ENCODE results near the gene C1orf174.

The C1orf174 gene

DNA sequence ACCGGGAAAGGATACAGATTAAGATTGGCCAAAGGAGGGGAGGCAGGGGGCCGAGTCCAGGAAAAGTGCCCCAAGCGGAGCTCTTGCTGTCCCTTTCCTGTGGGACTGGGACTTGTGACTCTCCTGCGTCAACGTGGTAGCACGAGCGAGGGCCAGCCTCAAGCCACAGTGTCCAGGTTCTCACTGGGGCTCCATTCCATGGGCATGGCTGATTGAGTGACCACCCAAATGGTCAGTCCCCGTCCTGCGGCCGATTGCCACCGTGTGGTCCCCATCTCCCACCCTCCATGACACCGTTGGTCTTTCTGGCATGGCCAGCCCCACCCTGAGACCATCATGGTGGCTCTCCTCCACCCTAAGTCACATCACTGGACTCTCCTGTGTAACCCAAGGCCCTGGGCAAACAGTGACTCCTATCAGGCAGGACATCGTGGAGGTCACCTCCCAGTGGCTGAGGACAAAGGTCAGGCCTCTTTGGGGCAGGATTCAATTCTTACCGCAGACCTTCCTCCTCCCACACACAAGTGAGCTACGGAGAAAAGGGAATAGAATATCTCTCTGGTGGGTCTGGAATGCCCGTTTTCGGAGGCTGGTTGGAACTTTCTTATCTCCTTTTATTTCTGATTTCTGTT, 8.9 kb upstream of the C1orf174 start:
- DNase-seq = no peak

DNA sequence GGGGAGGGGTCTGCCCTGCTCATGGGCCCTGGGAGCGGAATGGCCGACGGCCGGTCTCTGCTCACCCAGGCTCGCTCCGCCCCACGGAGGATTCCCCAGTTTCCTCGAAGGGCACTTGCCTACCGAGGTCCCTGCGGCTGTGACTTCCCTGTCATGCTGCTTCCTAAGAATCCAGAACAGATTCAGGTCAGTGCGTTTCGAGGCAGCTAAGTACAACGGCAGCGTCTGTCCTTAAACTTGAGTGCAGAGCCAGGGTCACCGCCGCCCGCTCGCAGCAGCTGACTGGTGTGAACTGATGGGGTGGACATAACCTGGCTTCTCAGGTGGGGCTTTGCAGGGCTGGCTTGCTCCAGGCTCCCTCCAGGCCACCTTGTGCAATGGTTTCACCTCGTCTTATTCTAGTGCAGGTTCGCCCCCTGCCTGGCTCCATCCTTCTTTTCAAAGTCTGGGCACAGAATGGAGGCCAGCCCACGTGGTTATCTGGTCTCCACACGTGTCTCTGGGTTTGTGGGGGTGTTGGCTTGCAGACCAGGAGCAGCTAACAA, 7.6 kb upstream of the C1orf174 start:
- DNase-seq = no peak

DNA sequence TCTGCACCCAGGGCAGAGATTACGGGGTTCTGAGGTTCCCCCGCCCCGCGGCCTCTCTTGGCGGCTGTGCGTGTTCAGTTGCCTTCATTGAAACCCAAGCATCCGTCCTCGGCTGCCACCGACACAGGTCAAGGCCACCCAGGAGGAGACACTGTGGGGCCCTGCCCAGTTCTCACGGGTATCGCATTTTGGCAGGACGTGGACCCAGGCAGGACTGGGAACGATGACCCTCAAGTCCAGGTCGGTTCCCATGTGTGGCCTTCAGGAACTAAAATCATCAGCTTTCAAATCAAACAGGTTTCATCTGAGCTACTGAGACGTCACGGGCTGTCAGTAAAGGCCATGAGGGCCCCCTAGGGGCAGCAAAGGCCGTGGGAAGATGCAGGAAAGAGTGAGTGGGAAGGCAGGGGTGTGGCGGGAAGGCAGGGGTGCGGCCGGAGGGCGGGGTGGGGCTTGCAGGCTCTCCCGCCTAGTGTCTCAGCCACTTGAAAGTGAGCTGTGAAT, 7.0 kb upstream of the C1orf174 start:
- DNase-seq = peak; percentile 35

DNA sequence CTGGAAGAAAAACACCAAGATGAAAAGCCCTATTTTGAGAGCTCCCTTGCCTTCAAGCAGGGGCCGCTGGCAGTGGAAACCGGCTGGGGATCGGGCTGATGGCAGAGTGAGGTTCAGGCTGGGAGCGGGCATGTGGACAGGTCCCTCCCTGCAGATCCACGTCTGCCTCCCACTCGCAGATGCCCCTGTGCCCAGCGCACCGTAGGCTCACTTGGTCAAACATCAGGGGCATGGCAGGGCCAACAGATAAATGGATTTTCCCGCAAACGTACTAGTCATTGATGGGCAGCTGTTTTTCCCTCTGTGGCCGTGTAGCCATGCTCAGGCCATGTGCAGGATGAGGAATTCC, 6.6 kb upstream of the C1orf174 start:
- DNase-seq = no peak

DNA sequence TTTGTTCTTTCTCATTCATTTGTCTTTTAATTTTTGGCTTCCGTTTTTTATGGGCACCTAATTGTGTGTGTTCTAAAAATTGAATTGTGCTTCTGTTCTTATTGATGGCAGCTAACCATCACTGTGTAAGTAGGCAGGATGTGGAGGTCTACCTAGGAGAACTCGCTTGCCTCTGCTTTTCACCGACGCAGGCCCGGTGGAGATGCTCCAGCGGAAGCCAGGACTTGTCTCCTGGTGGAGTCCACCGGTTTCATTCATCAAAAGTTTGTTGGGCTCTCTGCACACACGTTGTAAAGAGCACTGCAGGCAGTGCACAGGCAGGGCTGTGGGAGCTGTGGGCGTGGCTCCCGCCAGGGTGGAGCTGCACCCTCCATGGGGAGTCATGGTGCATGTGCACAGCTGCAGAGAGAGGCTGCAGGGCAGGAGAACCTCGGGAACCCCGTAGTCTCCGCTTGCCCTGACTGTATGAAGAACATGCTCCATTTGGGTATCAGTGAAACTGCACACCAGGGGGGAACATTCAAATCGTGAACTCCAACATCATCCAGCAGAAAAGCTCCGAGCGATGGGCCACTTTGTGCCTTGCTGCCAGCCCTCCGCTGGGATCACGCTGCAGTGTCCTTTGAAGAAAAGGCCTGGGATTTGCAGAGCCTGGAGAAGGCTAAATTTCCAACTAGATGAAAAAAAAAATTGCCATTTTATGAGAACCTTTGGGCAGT, 6.0 kb upstream of the C1orf174 start:
- no peak for DNase-seq

DNA sequence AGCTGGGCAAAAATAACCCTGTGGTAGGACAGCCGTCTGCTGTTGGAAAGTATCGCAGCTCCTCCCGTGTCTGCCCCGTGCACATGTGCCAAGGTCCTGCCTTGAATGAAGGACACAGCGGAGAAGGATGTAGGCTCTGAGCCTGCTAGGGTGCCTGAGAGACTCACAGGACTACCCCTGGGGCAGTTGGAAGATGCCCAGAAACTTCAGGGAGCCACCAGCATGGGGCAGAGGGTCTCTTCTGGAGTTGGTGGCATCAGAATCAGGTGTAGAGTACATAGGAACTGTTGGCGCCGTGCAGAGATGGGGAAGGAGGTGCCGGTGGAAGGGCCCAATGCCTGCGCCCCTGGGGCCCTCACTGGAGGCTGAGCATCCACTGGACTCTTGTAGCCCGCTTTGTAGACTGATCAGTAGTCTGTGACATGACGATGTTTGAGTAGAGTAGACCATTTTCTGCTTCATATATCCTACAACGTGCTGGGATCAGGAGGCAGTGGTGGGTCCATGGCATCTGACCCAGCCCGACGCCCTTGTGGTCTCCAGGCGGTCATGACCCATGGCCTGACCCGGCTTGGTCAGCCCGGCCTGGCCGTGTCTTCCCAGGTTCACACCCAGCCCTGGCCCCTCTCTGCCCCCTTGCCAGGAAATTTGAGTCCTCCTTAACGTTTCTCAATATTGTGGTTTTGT, 5.3 kb upstream of the C1orf174 start:
- no peak for DNase-seq

DNA sequence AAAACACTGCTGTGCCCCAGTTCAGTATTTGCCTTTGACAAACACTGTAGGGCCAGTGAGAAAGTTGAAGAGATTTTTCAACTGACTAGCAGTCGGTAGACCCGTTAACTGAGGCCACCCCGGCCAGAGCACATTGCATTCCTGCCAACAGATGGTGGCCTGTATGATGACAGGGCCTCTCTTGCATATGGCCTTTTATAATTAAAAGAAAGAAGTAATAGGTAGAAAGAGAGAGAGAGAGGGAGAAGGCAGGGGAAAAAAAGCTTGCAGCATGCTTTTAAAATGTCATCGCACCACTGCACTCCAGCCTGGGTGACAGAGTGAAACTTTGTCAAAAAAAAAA, 4.7 kb upstream of the C1orf174 start:
- no peak for DNase-seq

DNA sequence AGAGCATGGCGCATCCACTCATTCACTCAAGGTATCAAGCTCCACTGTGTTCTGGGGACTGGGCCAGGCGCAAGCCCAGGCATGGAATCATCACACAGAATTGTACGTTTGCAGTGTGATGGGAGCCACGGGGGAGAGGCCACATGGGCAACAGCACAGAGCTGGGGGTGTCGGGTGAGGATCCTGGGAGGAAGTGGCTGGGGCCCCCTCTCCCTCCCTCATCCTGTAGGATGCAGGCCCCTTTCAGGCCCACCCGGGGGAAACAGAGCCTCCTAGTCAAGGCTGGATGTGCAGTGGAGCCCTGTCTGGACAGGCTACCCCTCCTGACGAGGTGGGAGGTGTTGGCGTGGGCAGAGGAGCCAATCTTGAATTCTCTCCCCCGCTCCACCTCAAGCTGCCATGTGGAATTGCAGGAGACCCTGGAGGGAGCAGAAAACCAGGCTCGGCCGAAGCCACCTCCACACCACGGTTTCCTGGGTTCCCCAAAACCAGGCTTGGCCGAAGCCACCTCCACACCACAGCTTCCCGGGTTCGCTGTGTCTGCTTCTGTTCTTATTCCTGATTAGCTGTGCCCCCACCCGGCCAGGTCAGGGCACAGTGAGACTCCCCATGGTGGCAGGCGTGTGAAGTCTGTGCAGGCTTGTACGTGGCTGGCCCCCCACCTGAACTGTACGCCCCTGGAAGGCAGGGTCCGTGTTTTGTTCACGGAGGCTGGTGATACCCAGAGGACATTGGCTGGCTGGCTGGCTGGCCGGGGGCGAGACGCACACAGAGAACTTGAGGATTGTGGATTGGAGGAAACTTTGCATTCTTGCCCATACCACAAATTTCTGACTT, 4.2 kb upstream of the C1orf174 start:
- DNase-seq = no peak

DNA sequence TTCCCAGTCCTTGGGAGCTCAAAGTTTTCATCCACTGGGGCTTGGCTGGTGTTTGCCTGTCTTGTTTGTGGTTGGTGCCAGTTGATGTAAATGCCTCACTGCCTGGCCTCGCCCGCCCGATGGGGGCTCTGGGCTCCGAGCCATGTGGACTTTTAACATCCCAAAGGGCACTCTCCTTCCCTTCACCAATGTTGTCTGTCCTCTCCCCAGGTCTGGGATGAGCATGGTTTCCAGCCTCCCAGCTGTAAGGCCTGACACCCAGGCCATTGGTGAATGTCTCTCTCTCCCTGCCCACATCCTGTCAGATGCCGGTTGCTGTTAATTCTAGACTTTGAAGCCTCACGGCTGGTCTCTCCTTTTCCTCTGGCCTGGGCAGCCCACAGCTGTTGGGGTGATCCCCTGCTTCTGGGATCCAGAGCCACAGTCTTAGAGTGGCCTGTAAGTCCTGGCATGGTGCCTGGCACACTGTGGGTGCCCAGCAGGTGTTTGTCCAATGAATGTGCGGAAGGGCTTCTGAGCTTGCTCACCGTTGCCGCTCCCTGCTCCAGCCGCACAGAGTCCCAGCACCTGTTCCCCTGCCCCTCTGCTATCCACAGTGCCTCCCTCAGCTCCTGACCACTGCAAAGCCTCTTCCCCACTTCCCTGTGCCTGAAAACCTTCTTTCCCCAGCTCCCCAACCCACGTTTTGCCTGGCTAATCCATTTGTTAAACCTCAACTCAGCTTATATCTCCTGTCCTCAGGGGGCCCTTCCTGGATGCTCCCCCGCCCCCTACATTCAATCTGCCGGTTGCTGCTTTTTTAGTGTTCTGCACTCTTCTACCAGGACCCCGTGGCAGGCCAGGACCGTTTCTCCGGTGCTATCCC, 3.3 kb upstream of the C1orf174 start:
- DNase-seq = peak; percentile 8

DNA sequence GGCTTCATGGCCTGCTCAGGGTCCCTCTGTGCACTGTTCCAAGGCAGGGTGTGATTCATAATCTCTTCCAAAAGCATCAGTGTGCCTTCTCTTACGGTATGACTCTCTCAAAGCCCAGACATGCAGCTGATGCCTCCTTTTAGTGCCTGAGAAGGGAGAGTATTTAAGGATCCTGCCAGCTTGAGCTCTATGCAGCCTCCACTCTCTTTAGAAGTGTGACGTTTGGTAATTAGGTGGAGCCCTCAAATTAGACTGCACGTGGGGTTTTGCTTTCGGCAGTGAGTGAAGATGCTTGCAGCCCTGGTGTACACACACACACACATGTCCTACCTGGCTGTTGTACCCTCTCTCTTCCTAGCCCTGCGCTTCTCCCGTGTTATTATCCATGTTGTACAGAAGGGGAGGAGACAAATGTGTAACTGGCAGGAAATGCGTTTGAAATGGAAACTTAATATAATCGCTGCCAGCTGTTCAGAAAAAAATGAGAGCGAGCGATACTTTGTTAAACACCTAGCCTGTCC, 2.6 kb upstream of the C1orf174 start:
- peak; percentile 27 for DNase-seq

DNA sequence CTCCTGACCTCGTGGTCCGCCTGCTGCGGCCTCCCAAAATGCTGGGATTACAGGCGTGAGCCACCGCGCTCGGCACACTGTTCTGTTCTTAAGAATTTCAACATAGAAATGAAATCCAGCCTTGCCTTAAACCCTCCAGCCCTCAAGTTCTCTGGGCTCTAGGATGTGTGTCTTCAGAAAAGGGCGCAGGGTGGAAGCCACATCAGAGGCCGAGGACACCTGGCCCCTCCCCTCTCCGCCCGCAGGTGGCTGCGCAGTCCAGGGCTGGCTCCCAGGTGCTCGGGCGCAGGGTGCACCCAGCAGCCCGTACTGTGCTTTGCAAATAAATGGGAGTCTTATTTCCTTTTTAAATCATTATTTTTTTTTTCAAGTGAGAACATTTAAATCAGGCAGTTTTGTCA, 2.0 kb upstream of the C1orf174 start:
- DNase-seq = peak; percentile 20

DNA sequence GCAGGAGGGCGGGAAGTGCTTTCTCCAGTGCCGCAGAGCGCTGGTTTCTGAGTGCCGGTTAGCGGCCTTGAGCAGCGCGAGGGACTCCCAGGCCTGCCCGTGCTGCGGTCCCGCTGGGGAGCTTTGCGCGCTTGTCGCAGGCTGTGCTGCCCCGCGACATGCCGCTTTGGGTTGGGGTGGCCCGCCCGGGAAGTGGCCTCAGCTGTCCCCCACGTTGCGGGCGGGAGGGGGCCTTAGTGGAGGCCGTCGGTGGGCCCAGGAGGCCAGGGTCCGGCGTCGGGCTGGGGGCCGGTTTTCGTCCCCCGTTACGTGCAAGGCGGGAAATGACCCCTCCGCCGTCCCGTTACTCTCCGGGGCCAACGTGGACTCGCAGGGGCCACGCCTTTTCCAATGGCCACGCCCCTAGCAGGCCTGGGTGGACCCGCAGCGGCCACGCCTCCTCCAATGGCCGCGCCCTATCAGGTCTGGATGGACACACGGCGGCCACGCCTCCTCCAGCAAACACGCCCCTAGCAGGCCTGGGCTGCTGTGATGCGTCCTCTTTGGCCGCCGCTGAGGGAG, 977 bp upstream of the C1orf174 start:
- DNase-seq = peak; percentile 89

DNA sequence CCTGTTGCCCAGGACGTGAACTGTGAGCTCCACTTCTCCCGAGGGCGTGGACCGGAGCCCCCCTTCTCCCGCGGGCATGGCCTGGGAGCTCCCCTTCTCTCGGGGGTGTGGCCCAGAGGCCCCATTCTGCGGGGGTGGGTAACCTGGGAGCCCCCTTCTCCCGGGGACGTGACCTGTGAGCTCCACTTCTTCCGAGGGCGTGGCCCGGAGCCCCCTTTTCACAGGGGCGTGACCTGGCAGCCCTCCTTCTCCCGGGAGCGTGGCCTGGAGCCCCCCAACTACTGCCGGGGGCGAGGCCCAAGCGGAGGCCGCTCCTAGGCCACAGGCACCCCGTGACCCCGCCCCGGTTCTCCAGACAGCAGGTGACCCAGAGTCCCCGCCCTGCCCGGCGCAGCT, 320 bp downstream of the C1orf174 start:
- peak; percentile 29 for DNase-seq

DNA sequence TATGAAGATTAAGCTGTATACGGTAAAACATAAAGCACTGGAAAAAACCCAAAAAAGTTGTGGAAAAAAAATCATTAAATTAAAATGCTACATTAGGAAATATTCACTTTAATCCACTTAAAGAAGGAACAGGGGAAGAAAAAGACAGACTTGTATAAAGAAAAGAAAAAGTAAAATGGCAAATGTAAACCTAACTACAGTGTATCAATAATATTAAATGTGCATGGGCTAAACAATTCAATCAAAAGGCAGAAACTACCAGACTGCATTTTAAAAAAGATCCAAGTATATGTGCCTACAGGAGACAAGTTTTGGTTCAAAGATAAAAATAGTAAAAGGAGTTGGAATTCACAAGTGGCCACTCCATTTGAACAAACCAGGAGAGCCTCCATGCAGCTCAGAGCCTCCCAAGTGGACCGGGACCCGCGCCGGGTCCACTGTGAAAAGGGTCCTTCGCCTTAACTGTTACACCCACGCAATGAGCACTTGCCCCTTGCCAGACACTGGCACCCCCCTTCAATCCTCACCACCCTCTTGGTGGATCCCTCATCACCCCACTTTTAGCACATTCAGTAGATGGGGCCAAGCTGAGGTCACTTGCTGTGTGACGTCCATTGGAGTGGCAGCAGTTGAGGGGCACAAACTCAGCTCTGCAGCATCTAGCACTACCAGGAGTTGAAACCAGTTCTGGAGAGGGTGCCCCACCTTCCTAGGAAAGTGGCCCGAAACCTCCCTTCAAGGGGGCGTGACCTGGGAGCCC, 898 bp downstream of the C1orf174 start:
- no peak for DNase-seq

DNA sequence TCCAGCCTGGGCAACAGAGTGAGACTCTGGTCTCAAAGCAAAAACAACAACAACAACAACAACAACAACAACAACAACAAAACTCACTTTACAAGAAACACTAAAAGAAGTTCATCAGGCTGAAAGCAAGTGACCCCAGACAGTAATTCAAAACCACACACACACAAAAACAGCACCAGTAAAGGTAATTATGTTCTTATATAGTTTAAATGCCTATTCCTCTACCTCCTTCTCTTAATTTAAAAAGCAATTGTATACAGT, 1.7 kb downstream of the C1orf174 start:
- DNase-seq = no peak

DNA sequence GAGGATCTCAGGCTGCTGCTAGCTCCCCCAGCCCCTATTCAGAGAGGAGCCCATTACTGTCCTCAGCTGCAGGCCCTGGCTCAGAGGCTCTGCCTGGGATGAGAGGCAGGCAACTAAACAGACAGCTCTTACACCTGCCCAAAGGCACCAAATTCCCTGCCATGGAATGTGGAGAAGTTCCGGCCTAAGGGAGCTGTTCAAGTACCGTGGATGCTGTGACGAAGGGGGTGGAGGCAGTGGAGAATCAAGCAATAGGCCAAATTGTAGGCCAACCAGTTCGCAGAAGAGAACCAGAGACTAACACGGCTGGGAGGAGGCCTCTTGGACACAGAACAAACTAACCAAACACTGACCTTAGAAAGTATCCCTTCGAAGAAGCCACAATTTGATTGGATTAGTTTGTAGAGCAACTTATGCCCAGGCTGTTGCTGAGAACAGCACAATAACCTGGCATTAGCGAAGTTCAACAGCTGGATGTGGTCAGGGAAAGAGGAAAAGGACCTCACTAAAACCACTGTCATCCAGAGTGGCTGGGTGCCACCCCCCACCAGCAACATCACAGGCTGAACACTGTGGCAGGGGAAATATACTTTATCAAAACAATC, 3.6 kb downstream of the C1orf174 start:
- no peak for DNase-seq

DNA sequence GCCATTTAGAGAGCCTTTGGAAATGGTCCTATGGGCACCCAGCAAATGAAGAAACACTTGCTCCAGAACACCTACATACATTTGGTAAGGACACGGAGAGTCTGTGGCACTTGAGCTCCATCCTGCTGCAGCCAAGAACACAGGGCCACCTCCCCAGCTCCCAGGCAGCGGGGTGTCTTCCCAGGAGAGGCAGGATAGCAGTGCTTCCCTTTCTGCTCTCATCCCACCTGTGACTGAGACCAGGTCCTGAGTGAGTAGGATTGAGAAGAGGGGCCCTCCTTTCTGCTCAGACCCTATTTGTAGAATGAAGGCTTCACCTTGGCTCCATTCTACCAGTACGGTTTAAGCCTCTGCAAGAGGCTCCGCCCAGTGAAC, 4.1 kb downstream of the C1orf174 start:
- DNase-seq = no peak

DNA sequence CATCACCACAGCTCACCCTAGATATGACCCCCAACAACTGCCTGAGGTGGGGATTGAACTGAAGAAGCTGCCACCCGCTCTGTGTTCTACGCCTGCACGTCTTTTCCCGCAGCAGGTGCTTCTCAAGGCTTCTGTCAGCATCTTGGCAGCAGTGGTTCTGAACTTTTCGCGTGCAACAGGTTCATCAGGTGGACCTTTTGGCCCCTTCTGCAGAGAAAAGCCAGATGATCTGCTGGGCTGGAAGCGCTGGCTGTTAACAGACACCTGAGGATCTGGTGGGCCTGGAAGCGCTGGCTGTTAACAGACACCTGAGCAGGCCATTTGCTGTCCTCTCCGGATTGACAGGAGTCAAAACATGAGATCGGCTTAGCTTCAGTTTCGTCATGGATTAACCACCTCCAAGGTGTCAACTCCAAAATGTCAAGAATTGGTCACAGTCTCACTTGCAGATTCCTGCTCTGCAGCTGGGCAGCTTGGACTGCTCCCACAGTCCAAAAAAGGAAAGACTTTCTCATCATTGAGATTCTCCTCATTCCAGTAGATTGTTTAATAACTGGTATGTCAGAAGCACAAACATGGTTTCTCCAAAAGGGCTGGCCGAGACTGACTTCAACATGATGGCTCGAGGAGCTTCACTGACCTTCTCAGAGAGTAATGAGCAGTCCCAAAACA, 4.7 kb downstream of the C1orf174 start:
- DNase-seq = no peak

DNA sequence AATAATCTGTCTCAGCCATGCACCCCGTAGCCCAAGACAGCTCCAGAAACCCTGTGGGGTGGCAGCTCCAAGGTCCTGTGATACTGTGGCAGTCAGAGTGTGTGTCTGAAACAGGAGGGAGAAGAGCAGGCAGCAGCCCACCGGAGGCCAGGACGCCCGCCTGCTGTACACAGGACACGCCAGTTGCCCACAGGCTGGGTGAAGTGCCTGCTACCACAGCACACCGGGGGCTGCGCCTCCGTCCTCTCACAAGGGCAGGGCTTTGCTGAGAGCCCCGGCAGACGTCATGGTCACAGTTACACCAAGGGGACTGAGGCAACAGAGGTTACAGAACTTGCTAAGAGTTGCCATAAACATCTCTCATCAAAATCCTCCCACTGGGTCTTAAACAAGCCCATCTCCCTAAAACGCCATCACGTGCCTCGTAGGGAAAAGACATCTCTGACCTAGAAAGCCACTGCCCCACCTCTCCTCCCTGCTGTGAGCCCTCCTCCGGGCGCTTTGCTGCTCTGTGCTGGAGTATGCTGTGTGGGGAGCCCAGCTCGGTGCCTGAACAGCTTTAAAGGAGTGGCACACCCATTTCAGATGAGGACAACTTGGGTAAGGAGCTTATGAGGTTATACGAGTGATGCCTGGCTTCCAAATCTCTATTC, 5.3 kb downstream of the C1orf174 start:
- no peak for DNase-seq

DNA sequence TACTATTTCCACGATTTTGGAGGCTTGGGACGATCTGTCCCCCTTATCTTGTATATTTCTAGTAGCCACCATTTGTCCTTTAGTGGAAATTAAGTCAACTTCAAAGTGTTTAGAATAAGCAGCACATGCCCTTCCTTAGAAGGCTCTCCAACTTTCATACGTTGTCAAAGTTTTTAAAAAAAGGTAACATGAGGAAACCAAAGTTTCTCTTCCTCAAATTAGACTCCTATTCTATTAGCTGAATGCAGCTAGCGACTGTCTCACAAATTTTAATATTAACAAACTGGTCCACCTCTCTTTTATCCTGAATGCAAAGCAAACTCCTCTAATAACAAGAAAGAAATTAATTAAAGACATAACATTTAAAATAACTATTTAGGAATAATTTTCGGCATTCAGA, 6.9 kb downstream of the C1orf174 start:
- no peak for DNase-seq

Measured in stimulated activated CD4-positive, alpha-beta T cell treated with anti-CD3 and anti-CD28 coated beads, Interleukin-4, amount 100 ng/mL, for 24 hours (primary cell).